HG02588 (cell line): ENCODE data around the gene ARHGAP6.
"Not testable (repeated sequence)": the region's sequence is repeated elsewhere in the genome, so short reads cannot be mapped to it uniquely, and the experiment has no call there.

ENCODE experiments used
- ATAC-seq: cut with Tn5 transposase; IDR thresholded peaks from one replicate; pipeline ENCODE4 v1.9.1; 2021; ENCODE audit warnings: mild to moderate bottlenecking, moderate library complexity; ENCODE audit not compliant: unreplicated experiment

ARHGAP6 gene

GRCh38 chrX:11124112-11124511, 541.6 kb downstream of the ARHGAP6 start:
- no peak for ATAC-seq

DNA sequence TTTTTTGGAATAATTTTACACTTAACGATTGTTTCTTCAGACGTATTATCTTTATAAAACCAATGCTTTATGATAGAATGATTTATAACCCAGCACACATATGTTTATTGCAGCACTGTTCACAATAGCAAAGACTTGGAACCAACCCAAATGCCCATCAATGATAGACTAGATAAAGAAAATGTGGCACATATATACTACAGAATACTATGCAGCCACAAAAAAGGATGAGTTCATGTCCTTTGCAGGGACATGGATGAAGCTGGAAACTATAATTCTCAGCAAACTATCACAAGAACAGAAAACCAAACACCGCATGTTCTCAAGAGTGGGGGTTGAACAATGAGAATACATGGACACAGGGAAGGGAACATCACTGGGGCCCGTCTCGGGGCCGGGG, 542.6 kb downstream of the ARHGAP6 start:
- ATAC-seq: not testable (repeated sequence)

DNA sequence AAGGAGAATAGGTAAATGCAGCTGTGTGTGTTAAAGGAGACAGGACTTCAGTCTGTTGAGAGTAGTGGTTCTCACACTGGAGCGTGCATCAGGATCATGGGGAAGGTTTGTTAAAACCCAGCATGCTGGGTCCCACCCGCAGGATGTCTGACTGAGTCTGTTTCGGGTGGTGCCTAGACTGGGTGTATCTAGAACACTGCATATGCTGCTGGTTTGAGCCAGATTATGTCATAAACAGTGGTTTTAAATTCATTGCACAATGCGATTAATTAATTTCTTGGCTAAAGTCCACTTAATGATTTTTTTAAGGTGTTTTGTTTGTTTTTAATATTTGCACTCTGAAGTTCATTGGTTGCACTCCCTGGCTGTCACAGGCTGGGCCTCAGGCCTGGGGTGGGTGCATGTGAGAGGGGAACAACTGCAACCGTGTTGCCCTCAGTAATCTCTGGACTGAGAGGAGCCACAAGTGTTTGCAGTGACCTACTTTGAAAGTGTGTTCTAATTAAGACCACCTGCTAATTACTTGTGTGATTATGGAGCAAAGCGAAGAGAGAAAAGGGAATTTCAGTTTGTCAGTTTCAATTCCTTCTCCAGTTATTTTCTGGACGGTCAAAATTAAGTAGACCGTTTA, 546.3 kb downstream of the ARHGAP6 start:
- no peak for ATAC-seq

GRCh38 chrX:11117745-11118144, 548.0 kb downstream of the ARHGAP6 start:
- ATAC-seq: no peak

DNA sequence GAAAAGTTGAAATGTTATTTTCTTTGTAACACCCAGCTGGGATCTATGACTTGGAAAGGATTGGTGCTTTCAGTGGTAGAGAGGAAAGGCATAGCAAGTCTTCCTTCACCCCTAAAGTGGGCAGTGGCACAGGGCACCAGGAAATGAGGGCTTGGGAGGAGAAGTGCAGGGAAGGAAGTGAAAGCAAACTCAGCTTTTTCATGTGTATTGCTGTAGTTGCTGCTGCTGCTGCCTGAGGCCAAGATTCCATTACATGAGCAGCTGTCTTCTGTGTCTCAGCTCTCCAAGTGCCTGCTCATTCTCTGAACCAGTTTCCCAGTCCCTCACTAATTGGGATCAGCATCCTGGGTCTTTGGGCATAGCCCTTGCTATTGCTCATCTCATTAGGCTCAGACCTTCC, 552.0 kb downstream of the ARHGAP6 start:
- no peak for ATAC-seq

DNA sequence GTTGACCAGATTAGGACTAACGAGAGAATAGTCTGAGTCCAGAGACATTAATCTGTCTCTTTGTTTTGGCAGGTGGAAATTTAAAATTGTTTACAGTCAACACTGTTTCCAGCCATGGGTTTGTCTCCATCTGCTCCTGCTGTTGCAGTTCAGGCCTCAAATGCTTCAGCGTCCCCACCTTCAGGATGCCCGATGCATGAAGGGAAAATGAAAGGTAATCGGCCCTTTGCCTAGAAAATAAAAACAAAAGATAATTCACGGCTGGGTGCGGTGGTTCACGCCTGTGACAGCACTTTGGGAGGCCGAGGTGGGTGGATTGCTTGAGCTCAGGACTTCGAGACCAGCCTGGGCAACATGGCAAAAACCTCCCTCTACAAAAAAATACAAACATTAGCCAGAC, 553.8 kb downstream of the ARHGAP6 start:
- no peak for ATAC-seq

DNA sequence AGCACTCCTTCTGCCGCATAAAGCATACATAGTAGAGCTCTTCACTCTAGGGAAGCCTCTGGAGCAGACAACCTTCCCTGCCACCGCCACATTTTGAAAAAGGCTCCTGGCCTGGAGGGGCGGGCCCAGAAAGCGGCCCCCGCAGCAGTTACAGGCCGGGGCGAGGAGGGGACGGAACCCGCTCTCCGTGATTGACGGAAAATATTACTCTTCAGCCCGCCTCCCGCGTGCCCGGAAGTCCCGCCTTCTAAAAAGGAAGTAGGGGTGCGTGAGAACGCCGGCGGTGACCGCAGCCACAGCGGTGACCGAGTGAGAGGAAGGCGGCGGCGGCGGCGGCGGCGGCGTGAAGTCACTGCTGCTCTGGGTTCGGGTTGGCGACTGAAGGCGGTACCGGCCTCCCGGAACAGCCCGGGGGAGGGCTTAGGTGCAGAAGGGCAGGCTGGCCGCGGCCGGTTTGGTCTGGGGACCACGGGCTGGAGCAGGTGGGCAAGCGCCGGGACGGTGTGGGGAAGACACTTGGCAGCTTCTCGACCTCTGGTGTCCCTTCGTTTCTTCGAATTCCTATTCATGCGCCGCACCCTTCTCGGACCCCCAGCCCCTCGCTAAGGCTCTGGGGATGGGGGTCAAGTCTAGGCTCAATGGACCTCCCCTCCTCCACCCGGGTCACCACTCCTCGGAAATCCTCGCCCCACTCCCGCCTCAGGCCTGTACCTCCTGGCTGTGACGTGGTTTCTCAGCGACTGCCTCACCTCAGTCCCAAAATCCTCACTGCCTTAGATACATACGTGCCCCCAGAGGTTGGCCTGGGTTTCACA, 554.5 kb downstream of the ARHGAP6 start, which contains the start of gene HCCS:
Gene HCCS (plus strand): TSS at position 296 of the 815 bp plus-strand sequence. CDS start 729 bp downstream, outside the sequence.
- ATAC-seq: peak; percentile 95

GRCh38 chrX:11109968-11110367, 555.8 kb downstream of the ARHGAP6 start:
- no peak for ATAC-seq

DNA sequence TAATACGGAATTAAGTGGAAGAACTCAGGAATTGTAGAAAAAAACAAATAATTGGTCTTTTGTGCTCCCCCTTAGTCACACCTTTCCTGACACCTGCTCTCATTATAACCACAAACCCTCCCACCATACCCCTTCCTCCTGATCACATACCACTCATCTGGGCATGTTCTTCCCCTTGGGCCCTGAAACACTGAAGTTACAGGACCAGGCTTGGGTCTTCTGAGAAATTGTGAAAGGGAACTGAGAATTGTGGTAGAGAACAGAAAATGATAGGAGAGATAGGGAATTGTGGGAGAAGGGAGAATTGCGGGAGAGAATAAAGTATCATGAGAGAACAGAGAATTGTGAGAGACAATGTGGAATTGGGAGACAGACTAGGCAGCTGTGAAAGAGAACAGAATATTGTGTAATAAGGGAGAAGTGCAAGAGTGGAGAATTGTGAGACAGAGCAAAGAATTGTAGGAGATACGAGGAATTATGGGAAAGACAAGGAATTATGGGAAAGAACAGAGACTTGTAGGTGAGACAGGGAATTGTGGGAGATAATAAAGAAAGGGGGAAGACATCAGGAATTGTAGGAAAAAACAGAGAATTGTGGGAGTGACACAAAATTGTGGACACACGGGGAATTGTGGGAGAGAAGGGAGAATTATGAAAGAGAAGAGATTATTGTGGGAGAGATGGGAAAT, 557.3 kb downstream of the ARHGAP6 start:
- ATAC-seq: no peak

- no peak for ATAC-seq
Observed at GRCh38 chrX:11105080-11105479, 560.6 kb downstream of the ARHGAP6 start.

GRCh38 chrX:11103751-11104150, 562.0 kb downstream of the ARHGAP6 start:
- no peak for ATAC-seq

DNA sequence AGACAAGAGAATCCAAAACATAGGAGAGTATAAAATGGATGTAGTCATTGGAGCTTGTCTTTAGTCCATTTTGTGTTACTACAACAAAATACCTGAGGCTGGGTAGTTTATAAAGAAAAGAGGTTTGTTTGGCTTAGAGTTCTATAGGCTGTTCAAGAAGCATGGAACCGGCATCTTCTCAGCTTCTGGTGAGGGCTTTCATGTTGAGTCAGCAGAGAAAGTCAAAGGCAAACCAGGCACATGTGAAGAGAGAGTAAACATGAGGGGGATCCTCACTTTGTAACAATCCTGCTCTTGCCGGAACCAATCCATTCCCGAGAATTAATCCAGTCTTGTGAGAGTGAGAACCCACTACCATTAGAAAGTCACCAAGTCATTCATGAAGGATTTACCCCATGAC, 562.7 kb downstream of the ARHGAP6 start:
- no peak for ATAC-seq

DNA sequence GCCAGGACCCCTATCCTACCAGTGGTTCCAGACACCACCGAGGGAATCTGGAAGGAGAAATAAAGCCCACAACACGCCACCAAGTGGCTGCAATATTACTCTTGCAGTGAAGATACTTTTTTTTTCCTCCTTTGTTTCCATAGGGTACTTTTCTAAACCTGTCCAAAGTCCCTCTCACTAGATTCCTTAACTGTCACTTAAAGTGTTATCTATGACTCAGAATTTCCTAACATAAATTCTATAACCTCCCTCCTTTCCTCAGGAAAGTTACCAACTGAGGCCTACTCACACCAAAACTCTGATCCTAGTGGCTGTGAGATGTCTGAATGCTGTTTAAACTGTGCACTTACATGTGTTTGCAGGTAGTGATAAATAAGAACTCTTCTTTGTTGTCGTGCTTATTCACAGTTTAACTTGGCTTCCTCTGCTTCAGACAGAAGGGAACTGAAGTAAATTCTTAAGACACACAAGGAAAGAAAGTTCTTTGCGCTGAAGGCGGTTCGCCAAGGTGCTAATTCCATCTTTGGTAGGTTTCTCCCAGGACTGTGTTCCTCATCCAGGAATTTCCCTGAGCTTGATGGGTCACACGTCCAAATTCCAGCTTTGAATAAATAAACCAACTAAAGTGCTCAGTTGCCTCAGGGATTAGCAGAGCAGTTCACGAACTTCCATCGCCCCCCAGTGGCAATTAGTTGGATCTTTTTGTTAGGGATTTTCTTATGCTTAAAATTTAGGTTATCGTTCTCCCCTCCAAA, 565.3 kb downstream of the ARHGAP6 start:
- no peak for ATAC-seq

- no peak for ATAC-seq
Observed at GRCh38 chrX:11099465-11099864, 566.3 kb downstream of the ARHGAP6 start.

GRCh38 chrX:11097933-11098332, 567.8 kb downstream of the ARHGAP6 start:
- ATAC-seq: no peak

DNA sequence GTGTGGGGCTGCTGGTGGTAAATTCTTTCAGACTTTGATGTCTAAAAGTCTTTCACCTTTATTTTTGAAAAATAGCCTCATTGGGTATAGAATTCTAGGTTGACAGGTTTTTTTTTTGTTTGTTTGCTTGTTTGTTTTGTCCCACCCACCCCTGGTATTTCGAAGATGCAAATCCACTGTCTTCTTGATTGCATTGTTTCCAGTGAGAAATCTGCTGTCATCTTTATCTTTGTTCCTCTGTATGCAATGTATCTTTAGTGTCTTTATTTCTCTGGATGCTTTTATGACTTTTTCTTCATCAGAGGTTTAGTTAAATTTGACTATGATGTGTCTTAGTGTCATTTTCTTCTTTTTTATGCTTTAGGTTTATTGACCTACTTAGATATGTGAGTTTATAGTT, 575.9 kb downstream of the ARHGAP6 start:
- ATAC-seq: no peak
